GM12878 (cell line): ENCODE data around the gene SEMA7A.

Experiments
- ATF3 ChIP-seq: IDR thresholded peaks from 2 replicates; pipeline ENCODE4 v1.6.1; 2011; ENCODE audit warnings: low read depth, mild to moderate bottlenecking, low read length, moderate library complexity, borderline replicate concordance; ENCODE audit errors: extremely low read depth
- CHD2 ChIP-seq: IDR thresholded peaks from 2 replicates; pipeline ENCODE4 v1.6.1; 2011; ENCODE audit warnings: low read depth, low read length, improper control_type of control experiment, borderline replicate concordance
- CTCF ChIP-seq, 3 experiments: IDR thresholded peaks in 2 of 3; conservative IDR thresholded peaks in 1 of 3; 2 replicates each; pipeline ENCODE4 v1.5.1; 2011; ENCODE audit warnings: low read depth in 3 of 3, low read length in 3 of 3, mild to moderate bottlenecking in 3 of 3, control low read depth in 2 of 3, moderate library complexity in 2 of 3, inconsistent platforms in 1 of 3, mixed read lengths in 1 of 3; ENCODE audit not compliant: control insufficient read depth in 2 of 3, insufficient read depth in 1 of 3; ENCODE audit errors: extremely low read depth in 1 of 3
- PRDM15 ChIP-seq: fragments of 450-650 bp; formaldehyde crosslinking; IDR thresholded peaks from 2 replicates; pipeline ENCODE4 v1.4.0; 2020; ENCODE audit warnings: mild to moderate bottlenecking, moderate library complexity
- RBBP5 ChIP-seq: fragments of 200-600 bp; sonication (generic); conservative IDR thresholded peaks from 2 replicates; pipeline ENCODE4 v1.6.1; 2016
- RELA ChIP-seq: fragments of 450-650 bp; IDR thresholded peaks from 2 replicates; pipeline ENCODE4 v1.8.0; 2014; ENCODE audit warnings: borderline replicate concordance; ENCODE audit not compliant: partially characterized antibody
- SIN3A ChIP-seq: IDR thresholded peaks from 2 replicates; pipeline ENCODE4 v1.6.1; 2012; ENCODE audit warnings: low read depth, low read length, improper control_type of control experiment
- TARDBP ChIP-seq: IDR thresholded peaks from 2 replicates; pipeline ENCODE4 v1.6.1; 2016; ENCODE audit warnings: borderline replicate concordance
- TF ChIP-seq, protein P1 (sequence below): fragments of 450-650 bp; IDR thresholded peaks from 2 replicates; pipeline ENCODE4 v1.6.1; 2017; ENCODE audit warnings: antibody characterized with exemption, mild to moderate bottlenecking, moderate library complexity

GRCh38 chr15:74451861-74452835 lies 18.4 kb upstream of the SEMA7A start:
- no peak for TF ChIP-seq RELA
- TF ChIP-seq TARDBP, result no peak
- no peak for TF ChIP-seq SIN3A
- no peak for TF ChIP-seq CHD2
- TF ChIP-seq ATF3, result no peak
- TF ChIP-seq, protein P1, sequence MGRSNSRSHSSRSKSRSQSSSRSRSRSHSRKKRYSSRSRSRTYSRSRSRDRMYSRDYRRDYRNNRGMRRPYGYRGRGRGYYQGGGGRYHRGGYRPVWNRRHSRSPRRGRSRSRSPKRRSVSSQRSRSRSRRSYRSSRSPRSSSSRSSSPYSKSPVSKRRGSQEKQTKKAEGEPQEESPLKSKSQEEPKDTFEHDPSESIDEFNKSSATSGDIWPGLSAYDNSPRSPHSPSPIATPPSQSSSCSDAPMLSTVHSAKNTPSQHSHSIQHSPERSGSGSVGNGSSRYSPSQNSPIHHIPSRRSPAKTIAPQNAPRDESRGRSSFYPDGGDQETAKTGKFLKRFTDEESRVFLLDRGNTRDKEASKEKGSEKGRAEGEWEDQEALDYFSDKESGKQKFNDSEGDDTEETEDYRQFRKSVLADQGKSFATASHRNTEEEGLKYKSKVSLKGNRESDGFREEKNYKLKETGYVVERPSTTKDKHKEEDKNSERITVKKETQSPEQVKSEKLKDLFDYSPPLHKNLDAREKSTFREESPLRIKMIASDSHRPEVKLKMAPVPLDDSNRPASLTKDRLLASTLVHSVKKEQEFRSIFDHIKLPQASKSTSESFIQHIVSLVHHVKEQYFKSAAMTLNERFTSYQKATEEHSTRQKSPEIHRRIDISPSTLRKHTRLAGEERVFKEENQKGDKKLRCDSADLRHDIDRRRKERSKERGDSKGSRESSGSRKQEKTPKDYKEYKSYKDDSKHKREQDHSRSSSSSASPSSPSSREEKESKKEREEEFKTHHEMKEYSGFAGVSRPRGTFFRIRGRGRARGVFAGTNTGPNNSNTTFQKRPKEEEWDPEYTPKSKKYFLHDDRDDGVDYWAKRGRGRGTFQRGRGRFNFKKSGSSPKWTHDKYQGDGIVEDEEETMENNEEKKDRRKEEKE, result no peak
- TF ChIP-seq CTCF (IDR thresholded peaks at IDR 0.05 in 2 of 3, conservative IDR thresholded peaks at IDR 0.05 in 1 of 3; ENCODE audit: control insufficient read depth in 2 of 3, extremely low read depth in 1 of 3, insufficient read depth in 1 of 3, low read depth in 3 of 3, low read length in 3 of 3), result no peak
- no peak for TF ChIP-seq PRDM15 (CRISPR knock-in tag)
- TF ChIP-seq RBBP5, result no peak
